ENCODE measurements around the gene RIF1.

- no peak for TF ChIP-seq CTCF (IDR thresholded peaks at IDR 0.05)
- no peak for TF ChIP-seq POLR2A (IDR thresholded peaks at IDR 0.05)
- TF ChIP-seq POLR2AphosphoS5 (IDR thresholded peaks at IDR 0.05): no peak
- TF ChIP-seq EP300 (IDR thresholded peaks at IDR 0.05): no peak
Observed at GRCh38 chr2:151438506-151438905, 28.8 kb downstream of the RIF1 start.

Data from sigmoid colon (tissue), 4 donors.